H1 (cell line): ENCODE results near the gene ZNF598. TPM values are rescaled to one million over a fixed set of nuclear protein-coding genes. Genes with fewer than 3 reads are reported as not detected.

ENCODE experiments used
- JUND ChIP-seq: IDR thresholded peaks from 2 replicates; pipeline ENCODE4 v1.6.1; 2011; ENCODE audit warnings: mild to moderate bottlenecking, improper control_type of control experiment, low read length
- KDM4A ChIP-seq: IDR thresholded peaks from one replicate; pipeline ENCODE4 v1.7.1; 2012; ENCODE audit warnings: low read depth, mild to moderate bottlenecking, moderate library complexity, low read length, inconsistent platforms; ENCODE audit not compliant: severe bottlenecking
- SUZ12 ChIP-seq: fragments of 200-600 bp; sonication (generic); IDR thresholded peaks from 2 replicates; pipeline ENCODE4 v1.6.1; 2012; ENCODE audit warnings: mild to moderate bottlenecking, inconsistent platforms, low read length, moderate library complexity, mixed read lengths
- polyA plus RNA-seq, 7 experiments: library from polyadenylated mRNA; depleted of rRNA in 3 of 7; stranded (reverse) in 5 of 7; unstranded in 2 of 7; fragments of >200 nt in 5 of 7; fragments of 200-250 nt in 2 of 7; gene quantifications; 1 replicate in 5 of 7; 2 replicates in 1 of 7; 4 replicates in 1 of 7; pipeline versions ENCODE4 v1.2.1 to v1.2.3, GENCODE V29; 2011 to 2013; ENCODE audit warnings: missing spikeins in 2 of 7, mixed read lengths in 2 of 7
- total RNA-seq: library from RNA; stranded (reverse); fragmentation: NEBNext Ultra II Directional; extraction: Animal tissue kit (Norgen Biotek cat#: 25700); gene quantifications from 2 replicates; pipeline ENCODE4 v1.2.1, GENCODE V29; 2021

Gene ZNF598
- total and polyA plus RNA-seq, 2 of the 8 experiments (the other 6 are each of a cell fraction or from before 2014, with no cell fraction given) = 29.3 to 47.6 TPM

DNA sequence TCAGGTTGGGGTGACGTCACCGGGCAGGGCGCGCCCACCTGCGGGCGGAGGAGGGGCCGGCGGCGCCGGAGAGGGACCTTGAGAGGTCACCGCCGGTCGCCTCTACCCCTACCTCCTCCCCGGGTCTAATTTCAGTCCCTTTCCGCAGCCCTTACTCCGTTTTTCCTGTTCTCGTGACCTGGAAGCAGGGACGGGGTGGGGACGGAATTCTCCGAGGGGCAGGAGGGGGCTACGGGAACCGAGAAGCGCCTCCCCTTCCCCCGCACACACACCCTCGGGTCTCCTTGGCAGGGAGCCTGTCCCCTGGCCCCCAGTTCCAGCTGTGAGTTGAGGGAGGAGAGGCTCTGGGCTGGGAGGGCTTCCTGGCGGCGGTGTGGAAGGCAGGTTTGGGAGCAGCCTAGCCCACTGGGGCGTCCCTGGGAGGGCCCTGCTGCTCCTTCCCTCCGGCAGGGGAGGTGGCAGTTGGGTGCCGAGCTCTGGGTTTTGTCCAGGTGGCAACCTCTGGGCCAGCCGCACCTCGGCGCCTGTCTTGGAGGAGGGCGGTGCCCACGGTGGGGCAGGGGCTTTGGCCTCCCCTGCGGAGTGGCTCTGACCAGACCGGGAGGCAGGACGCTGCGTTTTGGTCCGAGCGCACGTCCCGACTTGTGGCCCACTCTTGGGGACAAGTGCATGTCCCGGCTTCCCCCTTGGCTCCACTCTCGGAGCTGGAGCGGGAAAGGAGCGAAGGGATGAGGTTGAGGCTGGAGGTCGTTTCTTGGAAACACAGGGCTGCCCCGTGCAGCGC, 19.1 kb downstream of the ZNF598 start (continued):
- peak; percentile 93 for TF ChIP-seq JUND
- 0 out of 2 replicates have a peak, but pooled peaks have one; percentile 39 for TF ChIP-seq SUZ12
- TF ChIP-seq KDM4A = peak; percentile 75
